Loucy (cell line): ENCODE measurements around the gene TAF6.

Source experiments
- H2AFZ ChIP-seq: fragments of 200-600 bp; sonication (generic); 2 replicates; pipeline ENCODE4 v1.6.0; 2016; ENCODE audit warnings: antibody characterized with exemption, mild to moderate bottlenecking, low read length, moderate library complexity
- H3F3A ChIP-seq: fragments of 200-600 bp; 2 replicates; pipeline ENCODE4 v1.6.0; 2016; ENCODE audit warnings: antibody characterized with exemption, low read depth, mild to moderate bottlenecking
- H3K27me3 ChIP-seq: fragments of 200-600 bp; sonication (generic); 2 replicates; pipeline ENCODE4 v1.6.1; 2014; ENCODE audit warnings: low read length, mild to moderate bottlenecking; ENCODE audit not compliant: insufficient read depth, poor library complexity, severe bottlenecking
- H3K36me3 ChIP-seq: fragments of 200-600 bp; sonication (generic); 2 replicates; pipeline ENCODE4 v1.6.1; 2016; ENCODE audit warnings: low read length; ENCODE audit not compliant: insufficient read depth
- H3K4me1 ChIP-seq: fragments of 200-600 bp; sonication (generic); 2 replicates; pipeline ENCODE4 v1.5.1; 2014; ENCODE audit warnings: low read length, mild to moderate bottlenecking; ENCODE audit not compliant: insufficient read depth, poor library complexity, severe bottlenecking
- H3K4me2 ChIP-seq: fragments of 200-600 bp; sonication (generic); 2 replicates; pipeline ENCODE4 v1.6.0; 2014; ENCODE audit warnings: antibody characterized with exemption, low read length, low read depth, mild to moderate bottlenecking; ENCODE audit not compliant: poor library complexity, severe bottlenecking
- H3K4me3 ChIP-seq: fragments of 200-600 bp; sonication (generic); 2 replicates; pipeline ENCODE4 v1.5.1; 2014; ENCODE audit warnings: low read length, mild to moderate bottlenecking, mixed read lengths; ENCODE audit not compliant: poor library complexity, severe bottlenecking
- H3K79me2 ChIP-seq: fragments of 200-600 bp; sonication (generic); 2 replicates; pipeline ENCODE4 v1.6.1; 2014; ENCODE audit warnings: low read length; ENCODE audit not compliant: insufficient read depth
- H3K9ac ChIP-seq: fragments of 200-600 bp; sonication (generic); 2 replicates; pipeline ENCODE4 v1.6.0; 2014; ENCODE audit warnings: mild to moderate bottlenecking, low read depth, low read length, moderate library complexity; ENCODE audit not compliant: poor library complexity, severe bottlenecking
- H3K9me2 ChIP-seq: fragments of 200-600 bp; sonication (generic); replicated peaks from 2 replicates; pipeline ENCODE4 v1.6.1; 2016; ENCODE audit warnings: low read depth, low read length, mixed read lengths
- H3K9me3 ChIP-seq: fragments of 200-600 bp; sonication (generic); 2 replicates; pipeline ENCODE4 v1.6.1; 2014; ENCODE audit warnings: mild to moderate bottlenecking, antibody characterized with exemption, low read length, low read depth; ENCODE audit not compliant: insufficient read depth
- H4K20me1 ChIP-seq: fragments of 200-600 bp; sonication (generic); 2 replicates; pipeline ENCODE4 v1.6.0; 2014; ENCODE audit warnings: antibody characterized with exemption, low read length, mild to moderate bottlenecking; ENCODE audit not compliant: insufficient read depth, poor library complexity, severe bottlenecking
- CTCF ChIP-seq: fragments of 200-600 bp; sonication (generic); conservative IDR thresholded peaks from 2 replicates; pipeline ENCODE4 v1.5.1; 2014; ENCODE audit warnings: mild to moderate bottlenecking, antibody characterized with exemption, low read length
- EZH2phosphoT487 ChIP-seq: fragments of 200-600 bp; IDR thresholded peaks from 2 replicates; pipeline ENCODE4 v1.6.1; 2018; ENCODE audit warnings: antibody characterized with exemption, mild to moderate bottlenecking, moderate library complexity, borderline replicate concordance

Gene TAF6

GRCh38 chr7:100119072-100119969, at the start of gene TAF6, which contains the start of gene CNPY4:
TAF6 (minus strand) TSS chr7:100119358; CDS start chr7:100114209, 5,149 bp downstream.
CNPY4 (plus strand) TSS chr7:100119634; CDS start chr7:100119745, 111 bp downstream.
- Histone ChIP-seq H3K9ac (peak within 1 kb of the TSS; percentile 91), H2AFZ (peak within 1 kb of the TSS; percentile 78), H3K36me3 (no peaks in the 10 kb centered on the region), H3K4me3 (peak within 1 kb of the TSS; percentile 99), H3K27me3 (no peaks in the 10 kb centered on the region), H3K9me2 (no peaks in the 10 kb centered on the region), H3K79me2 (peaks cover 27% of the 10 kb centered on the region), H3K4me2 (peak within 1 kb of the TSS; percentile 91), H3K4me1 (peaks cover 14% of the 10 kb centered on the region), H4K20me1 (peaks cover 4% of the 10 kb centered on the region), H3K9me3 (no peaks in the 10 kb centered on the region), H3F3A (no peaks in the 10 kb centered on the region)
- no peak for TF ChIP-seq CTCF
- no peak for TF ChIP-seq EZH2phosphoT487

GRCh38 chr7:100167912-100168323, 48.8 kb upstream of the TAF6 start:
- TF ChIP-seq CTCF, result no peak
- TF ChIP-seq EZH2phosphoT487, result no peak
- Histone ChIP-seq H3K4me1 (peaks cover 5% of the 10 kb centered on the region), H3F3A (no peaks in the 10 kb centered on the region), H3K9ac (no peak overlapping the region), H3K9me3 (no peaks in the 10 kb centered on the region), H3K9me2 (no peaks in the 10 kb centered on the region), H2AFZ (no peak overlapping the region), H3K4me2 (no peak overlapping the region), H3K27me3 (no peaks in the 10 kb centered on the region), H3K36me3 (no peaks in the 10 kb centered on the region), H3K79me2 (no peaks in the 10 kb centered on the region), H3K4me3 (no peak overlapping the region), H4K20me1 (no peaks in the 10 kb centered on the region)

- H3K4me2 ChIP-seq, result no peak overlapping the region
- no peak overlapping the region for H3K9ac ChIP-seq
- H3K9me3 ChIP-seq, result no peaks in the 10 kb centered on the region
- no peaks in the 10 kb centered on the region for H3K79me2 ChIP-seq
- no peaks in the 10 kb centered on the region for H3K27me3 ChIP-seq
- TF ChIP-seq CTCF, result no peak
- TF ChIP-seq EZH2phosphoT487, result no peak
- no peak overlapping the region for H3K4me3 ChIP-seq
- H3K36me3 ChIP-seq, result no peaks in the 10 kb centered on the region
- H2AFZ ChIP-seq, result no peak overlapping the region
- no peaks in the 10 kb centered on the region for H4K20me1 ChIP-seq
- H3F3A ChIP-seq, result no peaks in the 10 kb centered on the region
- H3K4me1 ChIP-seq, result peaks cover 5% of the 10 kb centered on the region
- no peaks in the 10 kb centered on the region for H3K9me2 ChIP-seq
These were observed 48.1 kb upstream of the TAF6 start for GRCh38 chr7:100166970-100167911.
